Breast epithelium (tissue), 3 donors: ENCODE results near the gene FES.

Experiments
- CTCF ChIP-seq, 3 donors: fragments of 450-650 bp; IDR thresholded peaks; one replicate each; pipeline ENCODE4 v1.5.1; 2016 to 2017; ENCODE audit warnings: antibody characterized with exemption in 3 of 3, mild to moderate bottlenecking in 3 of 3, moderate library complexity in 3 of 3
- POLR2A ChIP-seq: fragments of 450-650 bp; IDR thresholded peaks from one replicate; pipeline ENCODE4 v1.6.1; 2016; ENCODE audit warnings: antibody characterized with exemption, mild to moderate bottlenecking, moderate library complexity
- POLR2AphosphoS5 ChIP-seq, 3 donors: sonication (generic); formaldehyde crosslinking; IDR thresholded peaks; one replicate each; pipeline ENCODE4 v1.6.1; 2017; ENCODE audit warnings: antibody characterized with exemption in 3 of 3

GRCh38 chr15:90838544-90838943 is 45.8 kb upstream of the FES start:
- no peak for TF ChIP-seq POLR2A
- TF ChIP-seq CTCF (IDR thresholded peaks at IDR 0.05) = no peak
- TF ChIP-seq POLR2AphosphoS5 (IDR thresholded peaks at IDR 0.05) = no peak
